Measurements from ENCODE around the gene BYSL.
"Not testable (repeated sequence)": the region's sequence is repeated elsewhere in the genome, so short reads cannot be mapped to it uniquely, and the experiment has no call there.

Gene BYSL

DNA sequence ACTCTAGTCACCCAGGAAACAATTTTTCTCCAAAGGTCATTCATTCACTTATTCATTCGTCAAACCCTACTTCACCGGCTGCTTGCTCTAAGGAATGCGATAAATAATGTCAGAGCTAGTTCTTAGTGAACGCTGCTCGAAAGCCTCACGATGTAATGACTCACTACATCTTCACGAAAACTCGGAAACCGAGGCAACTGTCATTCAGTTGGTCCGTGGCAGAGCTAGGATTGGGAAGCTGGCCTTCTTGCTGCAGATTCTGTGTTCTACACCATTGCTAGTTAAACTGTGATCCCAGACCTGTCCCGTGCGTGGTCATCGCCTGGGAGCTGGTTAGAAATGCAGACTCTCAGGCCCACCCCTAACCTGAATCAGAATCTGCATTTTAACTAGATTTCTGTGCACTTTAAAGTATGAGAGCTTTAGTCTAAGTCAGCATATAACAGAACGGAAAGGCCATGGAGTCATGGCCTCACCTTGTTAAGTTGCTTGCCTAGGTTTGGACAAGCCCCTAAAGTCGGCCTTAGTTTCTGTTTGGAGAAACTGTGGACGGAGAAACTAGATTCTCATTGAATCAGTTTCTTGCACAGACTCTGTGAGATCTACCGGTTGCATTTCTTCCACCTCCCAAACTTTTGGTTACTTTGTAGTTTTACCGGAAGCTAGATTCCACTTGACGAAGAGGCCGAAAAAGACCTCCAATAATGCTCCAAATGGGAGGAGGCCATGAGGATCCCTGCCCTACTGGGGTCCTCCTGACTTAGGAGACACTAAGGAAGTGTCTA lies 21.0 kb downstream of the BYSL start:
- DNase-seq, result no peak

DNA sequence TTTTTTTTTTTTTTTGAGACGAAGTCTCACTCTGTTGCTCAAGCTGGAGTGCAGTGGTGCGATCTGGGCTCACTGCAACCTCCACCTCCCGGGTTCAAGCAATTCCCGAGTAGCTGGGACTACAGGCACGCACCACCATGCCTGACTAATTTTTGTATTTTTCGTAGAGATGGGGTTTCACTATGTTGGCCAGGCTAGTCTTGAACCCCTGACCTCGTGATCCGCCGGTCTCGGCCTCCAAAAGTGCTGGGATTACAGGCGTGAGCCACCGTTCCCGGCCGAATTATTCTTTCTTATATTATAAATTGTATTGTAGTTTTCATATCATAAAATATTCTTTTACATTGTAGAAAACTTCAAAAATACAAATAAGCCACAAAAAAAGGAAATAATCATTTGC lies 21.6 kb downstream of the BYSL start:
- DNase-seq, result not testable (repeated sequence)

DNA sequence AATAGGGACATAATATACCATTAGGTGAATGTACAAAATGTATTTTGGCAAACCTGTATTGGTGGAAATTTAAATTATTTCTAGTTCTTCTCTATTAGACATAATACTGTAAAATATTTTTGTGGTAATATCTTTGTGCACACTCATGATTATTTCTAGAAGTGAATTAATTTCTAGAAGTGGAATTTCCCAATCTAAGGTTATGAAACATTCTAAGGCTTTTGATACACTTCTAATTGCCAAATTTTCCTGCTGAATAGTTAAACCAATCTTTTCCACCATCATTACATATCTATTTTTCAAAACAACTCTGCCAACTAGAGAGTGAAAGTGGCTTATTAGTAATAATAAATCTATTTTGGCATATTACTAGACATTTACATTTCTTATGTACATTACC lies 22.2 kb downstream of the BYSL start:
- DNase-seq, result no peak

DNA sequence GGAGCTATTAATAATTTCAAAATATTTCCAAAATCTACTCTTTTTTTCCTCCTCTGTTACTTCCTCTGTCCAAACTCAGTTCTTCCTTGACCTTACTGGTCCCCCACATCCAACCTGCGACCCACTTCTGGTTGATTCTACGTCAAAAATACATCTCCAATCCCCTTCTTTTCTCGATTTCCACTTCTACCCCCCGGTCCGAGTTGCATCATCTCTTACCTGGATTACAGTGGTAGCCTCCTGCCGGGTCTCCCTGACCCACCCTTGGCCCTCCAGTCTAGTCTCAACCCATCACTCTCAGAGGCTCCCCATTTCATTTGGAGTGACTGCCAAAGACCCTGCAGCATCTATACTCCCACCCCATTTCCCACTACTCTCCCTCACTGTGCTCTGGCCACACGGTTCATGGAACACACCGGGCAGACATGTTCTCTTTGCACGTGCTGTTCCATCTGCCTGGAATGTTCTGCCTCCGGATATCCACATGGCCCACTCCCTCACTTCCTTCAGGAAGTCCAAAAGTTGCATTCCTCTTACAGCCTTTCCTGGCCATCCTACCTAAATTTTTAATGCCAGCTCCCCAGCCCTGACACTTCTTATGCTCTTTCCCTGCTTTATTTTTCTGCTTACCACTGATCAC lies 26.4 kb downstream of the BYSL start:
- no peak for DNase-seq

DNA sequence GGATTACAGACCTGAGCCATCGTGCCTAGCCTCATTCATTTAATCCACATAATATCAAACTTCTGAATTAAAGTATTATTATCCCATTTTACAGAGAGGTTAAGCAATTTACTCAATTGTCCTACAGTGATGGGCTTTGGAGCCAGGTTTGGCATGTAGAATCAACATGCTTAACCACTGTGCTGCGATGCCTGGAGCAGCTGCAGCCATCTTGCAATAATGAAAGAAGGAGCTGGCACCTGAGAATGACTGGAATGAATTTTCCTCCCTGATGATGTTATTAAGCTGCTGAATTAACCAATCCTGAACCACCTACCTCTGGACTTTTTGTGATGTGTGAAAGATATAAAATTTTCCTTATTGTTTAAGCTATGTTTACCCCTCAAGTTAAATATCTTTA lies 33.4 kb downstream of the BYSL start:
- no peak for DNase-seq

DNA sequence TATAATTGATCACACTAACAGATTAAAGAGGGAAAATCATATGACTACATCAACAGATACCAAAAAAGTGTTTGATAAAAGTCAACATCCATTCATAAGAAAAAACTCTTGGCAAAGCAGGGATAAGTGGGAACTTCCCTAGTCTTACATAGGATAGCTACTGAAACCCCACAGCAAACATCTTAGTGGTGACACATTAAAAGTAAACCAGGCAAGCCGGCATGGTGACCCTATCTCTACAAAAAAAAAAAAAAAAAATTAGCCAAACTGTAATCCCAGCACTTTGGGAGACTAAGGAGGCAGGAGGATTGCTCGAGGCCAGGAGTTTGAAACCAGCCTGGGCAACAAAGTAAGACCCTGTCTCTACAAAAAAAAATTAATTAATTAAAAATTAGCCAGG lies 34.1 kb downstream of the BYSL start:
- DNase-seq, result no peak

DNA sequence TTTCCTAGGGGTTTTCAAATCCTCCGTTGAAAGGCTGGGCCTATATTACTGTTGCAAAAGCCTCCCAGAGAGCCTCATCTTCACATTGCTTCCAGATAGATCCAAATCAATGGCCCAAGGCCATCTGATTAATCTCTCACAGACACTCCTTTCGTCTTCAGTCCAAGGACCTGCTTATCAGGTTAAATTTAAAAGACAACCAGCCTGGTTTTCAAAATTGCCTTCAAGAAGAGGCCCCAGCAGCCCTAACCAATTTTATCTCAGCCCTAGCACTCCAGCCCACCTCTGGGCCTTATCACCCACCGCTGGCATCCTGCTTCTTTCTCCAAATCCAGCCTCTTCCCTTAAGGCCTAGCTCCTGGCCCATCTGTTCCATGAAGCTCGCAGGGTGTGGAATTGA lies 35.8 kb downstream of the BYSL start:
- no peak for DNase-seq

DNA sequence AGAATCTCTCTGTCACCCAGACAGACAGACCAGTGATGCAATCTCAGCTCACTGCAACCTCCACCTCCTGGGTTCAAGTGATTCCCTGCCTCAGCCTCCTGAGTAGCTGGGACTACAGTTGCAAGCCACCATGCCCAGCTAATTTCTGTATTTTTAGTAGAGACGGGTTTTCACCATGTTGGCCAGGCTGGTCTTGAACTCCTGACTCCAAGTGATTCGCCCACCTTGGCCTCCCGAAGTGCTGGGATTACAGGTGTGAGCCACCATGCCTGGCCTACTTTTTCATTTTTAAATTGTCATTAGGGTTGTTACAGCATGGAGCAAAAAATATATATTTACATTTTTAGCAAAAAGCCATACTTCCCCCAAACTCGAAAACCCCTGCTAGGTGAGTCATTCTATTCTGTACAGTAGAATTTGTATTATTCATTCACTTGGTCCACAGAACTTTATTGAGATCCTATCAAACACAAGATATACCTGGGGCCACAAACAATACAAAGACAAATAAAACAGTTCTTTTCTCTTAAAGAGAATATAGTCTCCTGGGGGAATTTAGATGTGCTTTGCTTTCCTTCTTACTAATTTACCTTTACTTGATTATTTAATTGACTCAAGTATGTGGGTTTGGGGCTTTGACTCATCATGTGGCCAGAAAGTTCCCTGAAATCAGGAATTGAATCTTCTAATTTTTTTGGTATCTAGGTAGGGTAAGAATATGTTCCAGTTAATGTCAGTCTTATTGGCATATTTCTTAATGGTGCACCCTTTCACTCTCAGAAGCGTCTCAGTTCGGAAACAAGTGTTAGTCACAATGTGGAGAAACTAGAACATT lies 36.9 kb downstream of the BYSL start:
- DNase-seq, result no peak

DNA sequence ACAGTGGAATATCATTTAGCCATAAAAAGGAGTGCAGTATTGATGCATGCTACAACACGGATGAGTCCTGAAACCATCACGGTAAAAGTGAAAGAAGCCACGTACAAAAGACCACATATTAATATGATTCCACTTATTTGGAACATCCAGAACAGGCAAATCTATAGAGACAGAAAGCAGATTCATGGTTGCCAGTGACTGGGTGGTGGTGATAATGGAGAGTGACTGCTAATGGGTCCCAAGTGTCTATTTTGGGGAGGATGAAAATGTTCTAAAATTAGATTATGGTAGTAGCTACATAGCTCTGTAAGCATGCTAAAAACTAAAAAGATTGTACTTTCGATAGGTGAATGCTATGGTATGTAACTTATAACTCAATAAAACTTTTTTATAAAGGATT lies 38.7 kb downstream of the BYSL start:
- DNase-seq, result no peak

DNA sequence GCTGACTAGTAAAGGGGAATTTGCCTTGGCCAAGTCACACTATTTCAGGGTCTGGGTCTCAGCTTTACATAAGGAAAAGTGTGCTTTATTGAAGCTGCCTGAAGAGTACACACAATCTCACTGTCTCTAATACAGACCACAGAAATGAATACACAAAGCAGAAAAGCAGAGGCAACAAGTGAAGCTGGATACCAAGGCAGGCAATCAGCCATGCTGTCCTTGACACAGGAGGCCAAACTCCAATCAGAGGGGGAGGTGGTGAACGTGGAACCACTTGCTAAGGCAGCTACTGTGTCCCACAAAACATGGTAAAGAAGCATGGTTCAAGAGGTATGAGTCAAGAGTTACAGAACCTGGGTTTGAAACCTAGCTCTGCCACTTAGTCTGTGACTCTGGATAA lies 42.1 kb downstream of the BYSL start:
- no peak for DNase-seq

DNA sequence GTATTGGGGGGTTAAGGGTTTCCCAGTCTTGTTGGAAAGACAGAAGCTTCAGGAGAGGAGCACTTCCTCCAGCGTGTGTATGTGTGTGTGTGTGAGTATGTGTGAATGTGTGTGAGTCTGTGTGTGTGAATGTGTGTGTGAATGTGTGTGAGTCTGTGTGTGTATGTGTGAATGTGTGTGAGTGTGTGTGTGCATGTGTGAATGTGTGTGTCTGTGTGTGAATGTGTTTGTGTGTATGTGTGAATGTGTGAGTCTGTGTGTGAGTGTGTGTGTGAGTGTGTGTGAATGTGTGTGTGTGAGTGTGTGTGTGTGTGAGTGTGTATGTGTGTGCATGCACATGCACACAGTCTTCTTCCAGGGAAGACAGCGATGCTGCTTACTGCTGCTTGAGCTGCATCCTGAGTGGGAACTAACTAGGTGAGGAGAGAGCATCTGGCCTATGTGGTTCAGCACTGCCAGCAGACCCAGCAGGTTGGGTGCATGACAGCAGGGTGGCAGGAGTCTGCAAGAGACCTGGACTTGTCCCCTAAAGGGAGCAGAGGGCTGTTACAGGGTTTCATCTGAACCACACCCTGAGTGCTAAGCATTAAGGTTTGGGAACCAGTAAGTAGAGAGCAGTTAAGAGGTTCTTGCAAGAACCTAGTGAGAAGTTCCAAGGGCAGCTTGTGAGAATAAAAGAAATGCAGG lies 43.0 kb downstream of the BYSL start:
- no peak for DNase-seq

DNA sequence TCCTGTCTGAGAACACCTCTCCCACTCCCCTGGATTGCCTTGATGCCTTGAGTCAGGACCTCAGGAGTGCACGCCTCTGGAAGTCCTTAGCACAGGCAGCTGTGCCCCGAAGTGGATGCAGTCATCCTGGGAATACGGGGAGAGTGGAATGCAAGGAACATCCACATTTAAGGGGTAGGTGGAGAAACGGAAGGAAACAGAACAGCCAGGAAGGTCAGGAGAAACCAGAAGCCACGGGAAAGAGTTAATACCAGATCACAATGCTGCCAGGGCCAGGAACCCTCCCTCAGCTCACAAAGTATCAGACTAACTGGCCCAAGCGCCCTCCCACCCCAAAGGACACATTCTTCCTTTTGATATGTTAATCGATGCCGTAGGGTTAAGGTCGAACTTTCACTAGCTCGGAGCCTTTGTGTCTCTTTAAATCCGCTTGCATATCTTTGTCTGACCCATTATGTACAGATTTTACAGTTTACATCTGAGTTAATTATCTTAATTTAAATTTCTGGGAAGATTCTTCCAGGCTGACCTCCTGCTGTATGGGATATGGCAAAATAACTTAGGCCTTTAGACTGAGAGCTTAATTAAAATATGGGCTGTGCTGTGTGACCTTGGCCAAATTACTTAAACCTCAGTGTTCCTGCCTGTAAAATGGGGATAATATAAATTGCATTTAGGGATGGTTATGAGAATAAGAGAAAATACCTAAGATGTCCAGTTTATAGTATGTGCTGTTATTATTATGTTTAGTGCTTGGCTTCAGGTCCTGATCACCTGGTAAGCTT lies 44.3 kb downstream of the BYSL start:
- no peak for DNase-seq

DNA sequence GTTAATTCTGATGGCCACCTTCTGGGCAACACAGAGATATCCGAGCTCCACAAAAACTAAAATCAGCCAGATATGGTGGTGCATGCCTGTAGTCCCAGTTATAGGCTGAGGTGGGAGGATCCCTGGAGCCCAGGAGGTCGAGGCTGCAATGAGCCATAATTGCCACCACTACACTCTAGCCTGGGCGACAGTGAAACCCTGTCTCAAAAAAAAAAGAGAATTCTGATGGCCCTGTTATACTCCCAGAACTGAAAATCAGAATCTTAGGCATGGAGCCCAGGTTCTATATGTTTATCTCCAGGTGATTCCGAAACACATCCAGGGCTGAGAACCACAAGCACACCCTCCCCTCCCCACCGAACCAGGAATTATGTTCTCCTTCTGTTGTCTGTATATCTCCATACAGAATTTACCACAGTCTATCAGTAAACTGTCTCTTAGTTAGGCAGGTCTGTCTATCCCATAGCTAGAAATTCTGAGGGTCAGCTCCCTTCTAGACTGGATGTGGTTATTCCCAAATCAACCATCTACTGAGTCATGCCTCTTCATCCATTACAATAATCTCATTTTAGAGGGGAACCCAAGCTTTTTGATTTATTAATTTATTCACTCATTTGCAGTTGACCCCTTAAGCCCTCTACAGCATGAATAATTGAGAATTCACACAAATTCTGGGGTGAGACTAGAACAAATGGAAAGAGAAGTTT lies 45.1 kb downstream of the BYSL start:
- DNase-seq, result no peak

DNA sequence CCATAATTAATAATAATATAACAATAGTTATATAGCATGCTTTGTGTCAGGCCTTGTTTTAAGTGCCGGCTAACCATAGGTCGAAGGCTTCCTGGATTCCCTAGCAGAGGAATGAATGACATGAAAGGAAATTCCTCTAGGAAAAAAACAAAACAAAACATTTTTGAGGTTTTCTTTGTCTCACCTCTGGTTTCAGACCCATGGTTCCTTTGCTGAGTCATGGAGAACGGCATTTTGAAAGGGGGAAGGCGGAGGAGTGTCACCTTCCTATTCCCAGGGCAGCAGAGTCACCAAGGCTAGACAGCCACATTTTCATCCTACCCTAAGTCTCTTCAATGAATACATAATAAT lies 45.6 kb downstream of the BYSL start:
- no peak for DNase-seq

DNA sequence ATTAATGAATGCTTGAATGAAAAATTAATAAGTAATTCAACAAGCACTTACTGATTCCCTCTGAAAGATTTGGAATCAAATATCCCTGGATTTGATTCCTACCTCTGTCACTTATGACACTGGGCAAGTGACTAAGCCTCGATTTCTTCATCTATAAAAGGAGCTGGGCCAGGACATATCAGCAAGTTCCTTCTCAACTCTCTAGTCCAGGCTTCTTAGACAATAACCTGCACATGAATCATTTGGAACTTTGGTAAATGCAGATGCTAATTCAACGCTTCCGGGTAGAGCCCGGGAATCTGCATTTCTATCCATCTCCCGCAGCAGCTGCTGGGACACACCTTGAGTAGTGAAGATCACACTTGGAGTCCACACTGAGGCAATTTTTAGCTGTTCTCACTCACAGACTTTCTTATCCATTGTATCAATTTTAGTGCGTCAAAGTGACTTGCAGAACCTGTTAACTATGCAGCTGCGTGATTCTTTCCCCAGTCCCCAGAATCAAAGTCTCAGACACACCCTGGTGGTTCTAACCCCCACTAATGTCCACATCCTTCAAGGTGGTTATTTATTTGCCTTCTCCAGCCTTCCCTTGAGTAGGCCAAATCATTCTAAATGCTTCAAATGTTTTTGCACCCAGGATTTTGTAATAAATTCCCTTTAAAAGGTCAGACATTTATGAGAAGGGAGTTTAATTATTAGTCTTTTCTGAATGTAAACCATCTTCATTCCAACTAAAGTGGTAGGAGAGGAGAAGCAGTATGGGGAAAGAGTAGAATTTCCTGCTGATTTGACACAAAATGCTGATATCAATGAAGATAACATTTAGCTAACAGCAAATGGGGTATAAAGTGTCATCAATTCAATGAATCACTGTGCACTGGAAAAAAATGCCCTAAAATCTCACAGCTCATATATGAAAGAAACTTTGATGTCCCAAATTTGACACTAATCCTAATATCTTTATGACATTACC lies 46.3 kb downstream of the BYSL start:
- DNase-seq, result no peak

DNA sequence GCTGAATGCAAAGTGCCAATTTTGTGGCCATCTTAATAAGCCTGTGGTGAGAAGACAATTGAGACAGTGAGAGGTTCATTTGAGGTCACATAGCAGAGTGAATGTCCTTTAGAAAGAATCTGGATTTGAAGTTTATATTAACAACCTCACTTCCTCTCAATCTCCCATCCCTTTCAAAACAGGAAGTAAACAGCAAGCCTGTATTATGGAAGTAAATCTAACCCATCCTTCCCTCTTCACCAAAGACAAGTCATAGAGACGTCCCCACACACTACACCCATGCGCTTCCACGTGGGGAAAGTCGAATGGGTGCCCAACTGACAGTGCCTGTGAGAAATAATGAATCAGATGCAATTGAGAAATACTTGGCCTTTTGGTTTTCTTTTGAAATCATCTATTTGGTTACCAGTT lies 49.1 kb downstream of the BYSL start:
- DNase-seq, result no peak

DNA sequence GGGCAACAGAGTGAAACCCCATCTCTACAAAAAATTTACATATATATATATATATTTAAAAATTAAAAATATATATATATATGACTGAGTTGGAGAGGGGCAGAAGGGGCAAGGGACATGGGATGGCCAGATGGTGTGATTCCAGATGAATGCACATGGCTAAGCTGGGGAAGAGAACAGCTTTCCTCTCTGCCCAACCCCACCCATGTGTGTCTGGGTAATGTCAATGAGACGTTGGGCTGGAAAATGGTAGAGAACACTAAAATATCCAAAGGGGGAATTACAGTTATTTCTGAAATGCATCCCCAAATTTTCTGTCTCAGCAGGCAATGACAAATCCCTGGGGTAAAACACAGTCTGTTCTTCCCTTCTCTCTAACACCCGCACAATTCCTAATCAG lies 51.5 kb downstream of the BYSL start:
- DNase-seq, result no peak

DNA sequence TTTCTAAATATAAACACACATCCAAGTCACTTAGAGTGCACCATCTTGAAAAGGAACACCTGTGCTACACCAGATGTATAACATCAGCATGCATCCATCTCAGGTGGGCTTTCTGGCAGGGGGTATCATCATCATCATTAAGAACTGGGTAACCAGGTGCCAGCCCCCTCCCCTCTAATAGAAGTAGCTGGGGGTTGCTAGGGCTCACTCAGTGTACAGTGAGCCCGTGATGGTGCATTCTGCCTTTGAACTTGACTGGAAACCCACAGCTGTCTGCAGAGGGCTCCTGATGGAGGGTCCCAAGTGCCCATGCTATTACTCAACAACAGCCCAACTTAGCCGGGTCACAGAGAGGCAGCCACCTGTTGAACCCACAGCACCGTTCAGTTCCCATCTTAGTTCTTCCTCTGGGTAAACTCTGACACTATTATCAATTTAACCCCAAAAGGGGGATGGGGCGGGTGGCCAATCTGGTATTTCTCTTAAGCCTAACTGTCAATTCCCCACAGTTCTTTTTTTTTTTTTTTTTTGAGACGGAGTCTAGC lies 53.1 kb downstream of the BYSL start:
- no peak for DNase-seq

DNA sequence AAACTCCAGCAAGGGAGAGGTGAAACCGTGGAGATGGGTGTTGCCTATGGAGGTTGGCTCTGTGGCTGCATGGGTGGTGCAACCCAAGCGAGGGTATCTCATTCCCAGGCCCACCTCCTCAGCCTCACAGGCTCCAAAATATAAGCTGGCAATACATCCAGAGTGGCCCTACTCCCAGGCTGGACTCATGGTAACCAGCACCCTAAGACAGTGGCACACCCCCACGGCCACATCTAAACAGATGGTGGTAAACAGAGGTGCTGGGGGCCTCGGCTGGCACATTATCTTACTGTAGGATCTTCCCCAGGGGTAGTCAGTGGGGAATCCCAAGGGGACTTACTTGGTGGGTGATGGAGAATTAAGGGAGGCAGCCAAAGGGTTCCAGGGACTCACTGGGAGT lies 54.0 kb downstream of the BYSL start:
- DNase-seq, result no peak

DNA sequence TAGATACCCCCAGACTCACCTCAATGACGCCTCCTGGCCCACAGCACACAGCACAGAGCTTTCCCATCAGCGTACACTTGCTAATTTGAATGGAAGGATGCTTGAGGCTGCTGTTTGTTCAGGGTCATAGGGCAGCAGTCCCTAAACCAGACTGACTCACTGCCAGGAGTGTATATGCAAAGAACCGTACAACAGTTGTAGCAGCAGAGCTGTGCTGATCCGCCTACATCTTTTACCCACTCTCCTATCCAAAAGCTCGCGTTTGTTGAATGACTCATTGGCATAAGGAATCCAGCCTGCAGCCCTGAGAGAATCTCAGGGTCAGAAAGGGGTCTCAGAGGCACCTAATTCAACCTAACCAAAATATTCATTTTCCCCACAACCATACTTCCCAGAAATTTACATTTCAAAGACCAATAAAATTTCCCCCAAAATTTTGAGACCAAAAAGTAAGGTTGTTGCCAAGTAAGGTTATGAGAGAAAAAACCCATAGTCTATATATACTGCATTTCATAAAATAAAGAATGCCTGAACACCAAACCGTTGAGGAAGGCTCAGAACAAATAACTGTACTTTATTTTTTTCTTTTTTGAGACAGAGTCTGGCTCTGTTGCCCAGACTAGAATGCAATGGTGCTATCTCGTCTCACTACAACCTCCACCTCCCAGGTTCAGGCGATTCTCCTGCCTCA lies 55.6 kb downstream of the BYSL start:
- no peak for DNase-seq

Measured in RPMI8226 (cell line).